WTC11 (cell line): Measurements from ENCODE around the gene FBXO9. TPM values are rescaled to one million over a fixed set of nuclear protein-coding genes. Genes with fewer than 3 reads are reported as not detected.

Experiments used
- ATAC-seq: fragments of 200-7000 bp; cut with Tn5 transposase; 2 replicates; pipeline ENCODE4 v1.10.0; 2021; ENCODE audit warnings: mild to moderate bottlenecking, moderate library complexity
- CTCF ChIA-PET: fragments of 300-600 bp; sonication (Branson Sonifier 250); formaldehyde crosslinking; loops from one replicate; lab custom pipeline; 2021; ENCODE audit warnings: antibody characterized with exemption; lab: Charles Lee
- POLR2A ChIA-PET: fragments of 350-600 bp; sonication (Branson Sonifier 250); formaldehyde crosslinking; loops from one replicate; lab custom pipeline; 2021; ENCODE audit warnings: antibody characterized with exemption; lab: Charles Lee
- DNase-seq: peaks from one replicate; pipeline ENCODE4 v3.0.0; 2021; ENCODE audit warnings: low spot score
- H3K27ac Mint-ChIP-seq: 2 replicates; pipeline ENCODE4 v1.8.0; 2021; ENCODE audit warnings: mixed read lengths
- H3K27me3 Mint-ChIP-seq: 2 replicates; pipeline ENCODE4 v1.8.0; 2021; ENCODE audit warnings: low read depth, mild to moderate bottlenecking, moderate library complexity, mixed read lengths
- H3K36me3 Mint-ChIP-seq: 2 replicates; pipeline ENCODE4 v1.8.0; 2021; ENCODE audit warnings: mixed read lengths
- H3K4me1 Mint-ChIP-seq: 2 replicates; pipeline ENCODE4 v1.8.0; 2022; ENCODE audit warnings: mixed read lengths
- H3K4me3 Mint-ChIP-seq: 2 replicates; pipeline ENCODE4 v1.8.0; 2021; ENCODE audit warnings: mild to moderate bottlenecking, moderate library complexity, mixed read lengths
- H3K9me3 Mint-ChIP-seq: 2 replicates; pipeline ENCODE4 v1.8.0; 2021; ENCODE audit warnings: mixed read lengths
- ATF6 ChIP-seq: sonication (generic); formaldehyde crosslinking; IDR thresholded peaks from 2 replicates; pipeline ENCODE4 v1.8.1; 2023; ENCODE audit warnings: mild to moderate bottlenecking, missing genetic modification reagents
- CREB1 ChIP-seq: sonication (generic); formaldehyde crosslinking; IDR thresholded peaks from 2 replicates; pipeline ENCODE4 v1.8.0; 2023; ENCODE audit warnings: mild to moderate bottlenecking, missing genetic modification reagents
- CREM ChIP-seq: sonication (generic); formaldehyde crosslinking; IDR thresholded peaks from 2 replicates; pipeline ENCODE4 v1.8.1; 2022; ENCODE audit warnings: mild to moderate bottlenecking, missing genetic modification reagents, moderate library complexity
- E2F5 ChIP-seq: sonication (generic); formaldehyde crosslinking; IDR thresholded peaks from 2 replicates; pipeline ENCODE4 v1.8.1; 2022; ENCODE audit warnings: mild to moderate bottlenecking, moderate library complexity, missing genetic modification reagents
- EMX1 ChIP-seq: fragments of 250-450 bp; sonication (Bioruptor Pico); IDR thresholded peaks from 2 replicates; pipeline ENCODE4 v1.8.0; 2021; ENCODE audit warnings: mild to moderate bottlenecking
- ETV6 ChIP-seq: sonication (generic); formaldehyde crosslinking; IDR thresholded peaks from 2 replicates; pipeline ENCODE4 v1.8.1; 2022; ENCODE audit warnings: mild to moderate bottlenecking, missing genetic modification reagents
- FOXP4 ChIP-seq: sonication (generic); formaldehyde crosslinking; IDR thresholded peaks from 2 replicates; pipeline ENCODE4 v1.8.0; 2022; ENCODE audit warnings: mild to moderate bottlenecking, missing genetic modification reagents
- GABPB1 ChIP-seq: sonication (generic); formaldehyde crosslinking; IDR thresholded peaks from 2 replicates; pipeline ENCODE4 v1.8.1; 2023; ENCODE audit warnings: mild to moderate bottlenecking, missing genetic modification reagents
- IRF1 ChIP-seq: sonication (generic); formaldehyde crosslinking; IDR thresholded peaks from 2 replicates; pipeline ENCODE4 v1.8.0; 2023; ENCODE audit warnings: missing genetic modification reagents
- JUN ChIP-seq: sonication (generic); formaldehyde crosslinking; IDR thresholded peaks from 2 replicates; pipeline ENCODE4 v1.8.0; 2023; ENCODE audit warnings: mild to moderate bottlenecking, missing genetic modification reagents
- MAX ChIP-seq: sonication (generic); formaldehyde crosslinking; IDR thresholded peaks from 2 replicates; pipeline ENCODE4 v1.8.0; 2022; ENCODE audit warnings: mild to moderate bottlenecking, missing genetic modification reagents
- MYBL2 ChIP-seq: sonication (generic); formaldehyde crosslinking; IDR thresholded peaks from 2 replicates; pipeline ENCODE4 v1.8.1; 2023; ENCODE audit warnings: mild to moderate bottlenecking, moderate library complexity, missing genetic modification reagents
- RORB ChIP-seq: fragments of 250-450 bp; sonication (Bioruptor Pico); IDR thresholded peaks from 2 replicates; pipeline ENCODE4 v1.9.0; 2021; ENCODE audit warnings: mild to moderate bottlenecking
- SMAD3 ChIP-seq: sonication (generic); formaldehyde crosslinking; IDR thresholded peaks from 2 replicates; pipeline ENCODE4 v1.8.0; 2022; ENCODE audit warnings: missing genetic modification reagents, mild to moderate bottlenecking, borderline replicate concordance
- SOX15 ChIP-seq: fragments of 250-450 bp; sonication (Bioruptor Pico); IDR thresholded peaks from 2 replicates; pipeline ENCODE4 v1.9.0; 2021; ENCODE audit warnings: mild to moderate bottlenecking
- TEAD1 ChIP-seq: sonication (generic); formaldehyde crosslinking; IDR thresholded peaks from 2 replicates; pipeline ENCODE4 v1.8.0; 2022; ENCODE audit warnings: mild to moderate bottlenecking, missing genetic modification reagents
- TEAD4 ChIP-seq: sonication (generic); formaldehyde crosslinking; IDR thresholded peaks from 2 replicates; pipeline ENCODE4 v1.8.0; 2022; ENCODE audit warnings: mild to moderate bottlenecking, missing genetic modification reagents
- ZNF121 ChIP-seq: sonication (generic); formaldehyde crosslinking; IDR thresholded peaks from 2 replicates; pipeline ENCODE4 v1.8.0; 2023; ENCODE audit warnings: missing genetic modification reagents
- ZNF138 ChIP-seq: sonication (generic); formaldehyde crosslinking; conservative IDR thresholded peaks from 2 replicates; pipeline ENCODE4 v1.8.1; 2022; ENCODE audit warnings: mild to moderate bottlenecking, moderate library complexity, missing genetic modification reagents
- ZNF317 ChIP-seq: sonication (generic); formaldehyde crosslinking; IDR thresholded peaks from 2 replicates; pipeline ENCODE4 v1.8.1; 2023; ENCODE audit warnings: low read depth, mild to moderate bottlenecking, moderate library complexity, missing genetic modification reagents, borderline replicate concordance
- ZNF396 ChIP-seq: fragments of 250-450 bp; sonication (Bioruptor Pico); IDR thresholded peaks from 2 replicates; pipeline ENCODE4 v1.8.0; 2021; ENCODE audit warnings: mild to moderate bottlenecking, moderate library complexity, borderline replicate concordance
- ZNF416 ChIP-seq: fragments of 250-450 bp; sonication (Bioruptor Pico); IDR thresholded peaks from 2 replicates; pipeline ENCODE4 v1.9.0; 2021; ENCODE audit warnings: mild to moderate bottlenecking, inconsistent platforms
- total RNA-seq: library from RNA; stranded (reverse); gene quantifications from 3 replicates; pipeline ENCODE4 v1.2.3, GENCODE V29; 2021

Gene FBXO9
- total RNA-seq, 1 experiment from 2014 or later, result 54.4 TPM

- H3K27me3 Mint-ChIP-seq, result no peaks in the 10 kb centered on the region
- H3K4me3 Mint-ChIP-seq, result no peak overlapping the region
- ATAC-seq (no peak), DNase-seq (no peak)
- H3K36me3 Mint-ChIP-seq, result no peaks in the 10 kb centered on the region
- ChIA-PET POLR2A (no interaction called here), CTCF (no interaction called here)
- H3K27ac Mint-ChIP-seq, result no peak overlapping the region
- no peaks in the 10 kb centered on the region for H3K9me3 Mint-ChIP-seq
- H3K4me1 Mint-ChIP-seq, result no peaks in the 10 kb centered on the region
- TF ChIP-seq FOXP4 (CRISPR knock-in tag) (no peak), TEAD1 (CRISPR knock-in tag) (no peak), CREM (no peak), ETV6 (CRISPR knock-in tag) (no peak), JUN (CRISPR knock-in tag) (no peak), SOX15 (CRISPR knock-in tag) (no peak), ZNF416 (CRISPR knock-in tag) (no peak), MYBL2 (CRISPR knock-in tag) (no peak), ZNF138 (CRISPR knock-in tag) (no peak), CREB1 (CRISPR knock-in tag) (no peak), GABPB1 (CRISPR knock-in tag) (no peak), ATF6 (no peak), TEAD4 (CRISPR knock-in tag) (no peak)
- TF ChIP-seq, all 79 proteins: peak for 0
Measured at GRCh38 chr6:53107091-53107490, 41.9 kb downstream of the FBXO9 start.

GRCh38 chr6:53109612-53110011 is 44.4 kb downstream of the FBXO9 start:
- no peak for TF ChIP-seq ZNF121 (CRISPR knock-in tag)
- TF ChIP-seq ZNF396 (CRISPR knock-in tag), result no peak
- no peak for TF ChIP-seq ZNF416 (CRISPR knock-in tag)
- TF ChIP-seq SMAD3 (CRISPR knock-in tag), result no peak
- no peak for TF ChIP-seq ZNF317 (CRISPR knock-in tag)
- no peak for TF ChIP-seq IRF1 (CRISPR knock-in tag)
- no peak for TF ChIP-seq MAX (CRISPR knock-in tag)
- TF ChIP-seq RORB, result no peak
- no peak for TF ChIP-seq ATF6
- TF ChIP-seq E2F5, result no peak
- TF ChIP-seq EMX1 (CRISPR knock-in tag), result no peak
- H3K27ac Mint-ChIP-seq, result no peak overlapping the region
- peaks cover 6% of the 10 kb centered on the region; the same call in 1 of the 2 replicates for H3K9me3 Mint-ChIP-seq
- ATAC-seq, result no peak
- no peaks in the 10 kb centered on the region for H3K36me3 Mint-ChIP-seq
- POLR2A ChIA-PET, result no interaction called here
- CTCF ChIA-PET, result interaction anchor here (0.6 kb wide), 1 partner anchor 64 kb away, joined by 3 read pairs; no protein-coding TSS in a partner anchor
- no peak overlapping the region for H3K4me3 Mint-ChIP-seq
- DNase-seq, result no peak
- no peaks in the 10 kb centered on the region; the same call in 1 of the 2 replicates for H3K27me3 Mint-ChIP-seq
- peaks cover 2% of the 10 kb centered on the region; the same call in 1 of the 2 replicates for H3K4me1 Mint-ChIP-seq
